Fibroblast of lung (primary cell): ENCODE data around the gene BIRC5.

ENCODE experiments used
- CTCF ChIP-seq, 2 donors: IDR thresholded peaks in 1 of 2; conservative IDR thresholded peaks in 1 of 2; 1 replicate in 1 of 2; 2 replicates in 1 of 2; pipeline ENCODE4 v1.5.1; 2011 to 2012; ENCODE audit warnings: low read length in 2 of 2, control low read depth in 1 of 2, inconsistent platforms in 1 of 2, low read depth in 1 of 2, mild to moderate bottlenecking in 1 of 2
- EZH2 ChIP-seq: IDR thresholded peaks from 2 replicates; pipeline ENCODE4 v1.5.1; 2012; ENCODE audit warnings: low read length, control low read depth, mild to moderate bottlenecking; ENCODE audit errors: missing control alignments

DNA sequence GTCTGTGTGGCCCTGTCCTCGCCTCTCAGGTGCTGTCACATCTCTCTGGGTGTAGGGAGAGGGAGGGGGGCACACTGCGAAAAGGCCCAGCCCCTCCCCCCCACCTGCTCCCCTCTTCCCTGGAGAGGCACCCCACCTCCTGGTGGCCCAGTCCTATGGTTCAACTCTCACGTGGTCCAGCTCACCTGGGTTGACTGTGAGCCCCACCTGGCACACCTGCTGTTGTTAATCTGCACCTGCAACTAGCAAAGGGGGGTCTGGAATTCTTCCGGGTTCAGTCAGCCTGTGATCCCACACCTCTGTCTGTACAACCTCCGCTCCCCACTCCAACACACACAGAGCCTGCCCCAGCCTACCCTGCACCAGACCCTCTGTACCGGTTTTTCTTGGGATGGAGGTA is 47.6 kb upstream of the BIRC5 start:
- no peak for TF ChIP-seq EZH2
- TF ChIP-seq CTCF (conservative IDR thresholded peaks at IDR 0.05 in 1 of 2, IDR thresholded peaks at IDR 0.05 in 1 of 2; ENCODE audit: low read depth in 1 of 2, low read length in 2 of 2) = no peak
